GM10248 (cell line): ENCODE data around the gene SLIT1.

ENCODE experiments used
- CTCF ChIA-PET: fragments of 300-600 bp; sonication (Branson Sonifier 250); formaldehyde crosslinking; extraction: SDS; loops from one replicate; lab custom pipeline; 2021; ENCODE audit warnings: antibody characterized with exemption; lab: Yijun Ruan, JAX
- POLR2A ChIA-PET: fragments of 350-650 bp; sonication (Branson Sonifier 250); formaldehyde crosslinking; extraction: SDS; loops from one replicate; lab custom pipeline; 2020; ENCODE audit warnings: antibody characterized with exemption; lab: Yijun Ruan, JAX
- DNase-seq: peaks from one replicate; pipeline ENCODE4 v3.0.0; 2012; ENCODE audit errors: extremely low spot score
- CTCF ChIP-seq: IDR thresholded peaks from 2 replicates; pipeline ENCODE4 v1.5.1; 2012; ENCODE audit warnings: mild to moderate bottlenecking, low read depth; ENCODE audit errors: extremely low read depth, missing control alignments, control extremely low read depth

The SLIT1 gene

DNA sequence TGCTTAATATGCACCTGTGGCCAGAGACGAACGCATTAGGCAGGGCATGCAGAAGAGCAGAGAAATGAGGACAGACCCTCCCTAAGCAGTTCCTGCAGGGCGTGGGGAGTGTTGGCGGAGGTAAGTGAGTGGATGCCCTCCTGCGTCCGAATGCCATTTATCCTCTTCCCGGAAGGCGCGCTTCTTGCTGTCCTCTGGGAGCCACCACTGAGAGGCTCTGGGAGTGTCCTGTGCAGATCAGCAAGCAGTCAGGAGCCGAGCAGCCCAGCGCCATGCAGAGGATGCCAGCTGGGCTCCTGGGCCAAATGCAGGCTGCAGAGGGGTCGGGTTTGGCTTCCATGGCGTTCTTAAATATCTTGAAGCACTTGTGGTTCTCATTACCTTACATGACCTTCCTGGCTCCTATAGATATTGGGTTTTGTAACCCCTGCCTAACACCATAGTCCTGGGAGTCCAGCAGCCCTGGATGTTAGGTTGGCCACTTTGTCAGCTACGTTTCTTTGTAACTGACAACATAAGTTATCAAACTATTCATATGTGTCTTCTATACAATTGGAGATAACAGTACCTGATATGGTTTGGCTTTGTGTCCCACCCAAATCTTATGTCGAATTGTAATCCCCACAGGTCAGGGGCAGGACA is 30.0 kb upstream of the SLIT1 start:
- TF ChIP-seq CTCF, result no peak
- CTCF ChIA-PET, result interaction anchor here (1.0 to 15.8 kb wide), 6 partner anchors 7 to 143 kb away, joined by 3 to 484 read pairs (median 29); no protein-coding TSS in a partner anchor

GRCh38 chr10:97213431-97213830 is 27.7 kb upstream of the SLIT1 start:
- DNase-seq, result no peak
- TF ChIP-seq CTCF, result no peak
- ChIA-PET CTCF (interaction anchor here (1.3 to 15.8 kb wide), 7 partner anchors 10 to 188 kb away, joined by 3 to 484 read pairs (median 67); no protein-coding TSS in a partner anchor), POLR2A (no interaction called here)

More for the DNA sequence above, 30.0 kb upstream of the SLIT1 start:
- no peak for DNase-seq
- POLR2A ChIA-PET, result no interaction called here

DNA sequence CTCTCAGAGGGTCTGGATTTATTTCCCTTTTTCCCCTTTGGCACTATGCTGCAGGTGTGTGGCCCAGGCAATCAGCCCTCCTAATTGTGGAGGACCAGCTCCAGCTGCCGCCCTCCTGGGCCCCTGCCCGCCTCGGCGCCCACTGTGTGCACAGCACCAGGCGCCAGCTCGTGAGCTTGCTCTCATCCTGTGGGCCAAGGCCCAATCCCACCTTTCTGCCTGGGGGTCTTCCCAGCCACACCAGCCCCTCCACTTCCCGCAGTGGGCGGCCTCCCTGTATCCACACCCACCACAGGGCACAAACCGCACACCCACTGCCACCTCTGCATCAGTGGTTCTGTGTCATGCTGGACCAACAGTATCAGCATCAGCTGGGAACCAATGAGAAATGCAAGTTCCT is 25.5 kb upstream of the SLIT1 start:
- CTCF ChIA-PET, result interaction anchor here (0.8 to 15.8 kb wide), 41 partner anchors 8 to 828 kb away, joined by 3 to 484 read pairs (median 6); no protein-coding TSS in a partner anchor
- no peak for DNase-seq
- POLR2A ChIA-PET, result no interaction called here
- TF ChIP-seq CTCF, result no peak

DNA sequence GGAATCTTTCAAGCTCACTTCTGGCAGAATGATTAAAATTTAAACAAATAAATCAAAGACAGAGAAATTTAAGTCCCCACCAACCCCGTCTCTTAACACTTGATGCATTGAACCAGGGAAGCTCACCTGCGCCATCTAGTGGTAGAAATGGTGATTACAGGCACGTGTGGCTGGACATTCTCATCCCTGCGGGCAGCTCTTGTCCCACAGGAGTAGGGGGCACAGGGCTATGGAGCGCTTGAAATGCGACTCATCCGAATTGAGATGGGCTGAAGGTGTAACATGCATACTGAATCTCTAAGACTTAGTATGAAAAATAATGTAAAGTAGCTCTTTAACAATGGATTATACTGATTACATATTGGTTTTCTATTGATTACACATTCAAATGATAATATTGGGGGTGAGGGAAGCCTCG is 24.8 kb upstream of the SLIT1 start:
- peak; percentile 94 for TF ChIP-seq CTCF
- ChIA-PET CTCF (interaction anchor here (0.7 to 15.8 kb wide), 60 partner anchors 9 to 837 kb away, joined by 3 to 484 read pairs (median 4); partner anchors contain the start of genes ARHGAP19 and SLIT1), POLR2A (no interaction called here)
- DNase-seq, result peak; percentile 70

- ChIA-PET CTCF (interaction anchor here (1.1 to 15.8 kb wide), 6 partner anchors 11 to 171 kb away, joined by 3 to 484 read pairs (median 75); no protein-coding TSS in a partner anchor), POLR2A (no interaction called here)
- no peak for DNase-seq
- no peak for TF ChIP-seq CTCF
Observed at GRCh38 chr10:97207756-97208346, 22.1 kb upstream of the SLIT1 start.

DNA sequence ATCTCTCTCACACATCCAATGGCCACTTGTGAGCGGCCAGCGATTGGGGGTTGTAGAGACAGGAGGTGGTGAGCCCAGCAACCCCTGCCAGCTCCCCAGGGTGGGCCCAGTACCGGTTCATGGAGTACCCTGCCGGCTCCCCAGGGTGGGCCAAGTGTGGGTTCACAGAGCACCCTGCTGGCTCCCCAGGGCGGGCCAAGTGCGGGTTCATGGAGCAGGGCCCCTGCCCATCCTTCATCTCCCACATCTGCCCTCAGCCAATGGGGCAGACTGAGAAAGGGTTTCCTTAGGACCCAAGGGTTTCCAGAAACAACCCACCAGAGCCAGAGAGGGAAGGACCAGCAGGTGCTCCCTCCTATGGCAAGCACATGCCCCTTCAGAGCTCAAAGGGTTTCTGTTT is 21.4 kb upstream of the SLIT1 start:
- POLR2A ChIA-PET, result no interaction called here
- no peak for DNase-seq
- CTCF ChIA-PET, result interaction anchor here (1.0 to 15.8 kb wide), 6 partner anchors 10 to 170 kb away, joined by 3 to 484 read pairs (median 75); no protein-coding TSS in a partner anchor
- no peak for TF ChIP-seq CTCF
